Measurements from ENCODE around the gene PANX3.

PANX3 gene

GRCh38 chr11:124586238-124586860, 24.9 kb upstream of the PANX3 start:
- peak; percentile 86 for ATAC-seq
- no peak for TF ChIP-seq ESRRG (CRISPR knock-in tag; IDR thresholded peaks at IDR 0.05)
- TF ChIP-seq PPARA (CRISPR knock-in tag; IDR thresholded peaks at IDR 0.05; ENCODE audit: borderline replicate concordance) = no peak
- no peak for TF ChIP-seq ZNF70 (CRISPR knock-in tag; IDR thresholded peaks at IDR 0.05)
- TF ChIP-seq ZNF8 (CRISPR knock-in tag; IDR thresholded peaks at IDR 0.05) = no peak
- TF ChIP-seq ZFP3 (CRISPR knock-in tag; IDR thresholded peaks at IDR 0.05) = no peak
- no peak for TF ChIP-seq CSDC2 (CRISPR knock-in tag; IDR thresholded peaks at IDR 0.05)
- TF ChIP-seq ZNF565 (CRISPR knock-in tag; conservative IDR thresholded peaks at IDR 0.05; ENCODE audit: low read depth) = no peak
- no peak for TF ChIP-seq POU6F1 (CRISPR knock-in tag; IDR thresholded peaks at IDR 0.05; ENCODE audit: borderline replicate concordance, low read depth)
- no peak for TF ChIP-seq SNAI2 (CRISPR knock-in tag; IDR thresholded peaks at IDR 0.05)
- no peak for TF ChIP-seq ISL1 (CRISPR knock-in tag; IDR thresholded peaks at IDR 0.05)
- TF ChIP-seq BACH2 (CRISPR knock-in tag; IDR thresholded peaks at IDR 0.05; ENCODE audit: borderline replicate concordance) = no peak
- TF ChIP-seq ZC3H10 (CRISPR knock-in tag; IDR thresholded peaks at IDR 0.05) = no peak
- TF ChIP-seq TSHZ2 (CRISPR knock-in tag; IDR thresholded peaks at IDR 0.05) = no peak
- TF ChIP-seq TOX (CRISPR knock-in tag; IDR thresholded peaks at IDR 0.05; ENCODE audit: borderline replicate concordance) = no peak
- no peak for TF ChIP-seq CSRNP3 (CRISPR knock-in tag; IDR thresholded peaks at IDR 0.05)
- no peak for TF ChIP-seq ZFP30 (CRISPR knock-in tag; IDR thresholded peaks at IDR 0.05)
- no peak for TF ChIP-seq GLIS3 (CRISPR knock-in tag; IDR thresholded peaks at IDR 0.05)
- no peak for TF ChIP-seq OSR1 (CRISPR knock-in tag; IDR thresholded peaks at IDR 0.05)
- TF ChIP-seq TCF4 (CRISPR knock-in tag; IDR thresholded peaks at IDR 0.05; ENCODE audit: borderline replicate concordance) = no peak
- TF ChIP-seq ARNTL (CRISPR knock-in tag; IDR thresholded peaks at IDR 0.05; ENCODE audit: borderline replicate concordance, low read depth) = no peak

GRCh38 chr11:124591430-124591829, 19.8 kb upstream of the PANX3 start:
- TF ChIP-seq ARNTL (CRISPR knock-in tag; IDR thresholded peaks at IDR 0.05; ENCODE audit: borderline replicate concordance, low read depth) (no peak), ZFP3 (CRISPR knock-in tag; IDR thresholded peaks at IDR 0.05) (no peak)
- no peak for ATAC-seq

- ATAC-seq = no peak
- TF ChIP-seq TSHZ2 (CRISPR knock-in tag; IDR thresholded peaks at IDR 0.05) = no peak
- TF ChIP-seq CREB5 (CRISPR knock-in tag; IDR thresholded peaks at IDR 0.05; ENCODE audit: low read depth) = no peak
- no peak for TF ChIP-seq POU6F1 (CRISPR knock-in tag; IDR thresholded peaks at IDR 0.05; ENCODE audit: borderline replicate concordance, low read depth)
- TF ChIP-seq ARNTL (CRISPR knock-in tag; IDR thresholded peaks at IDR 0.05; ENCODE audit: borderline replicate concordance, low read depth) = no peak
- no peak for TF ChIP-seq ISL1 (CRISPR knock-in tag; IDR thresholded peaks at IDR 0.05)
- TF ChIP-seq PATZ1 (CRISPR knock-in tag; IDR thresholded peaks at IDR 0.05; ENCODE audit: borderline replicate concordance) = no peak
- no peak for TF ChIP-seq CSDC2 (CRISPR knock-in tag; IDR thresholded peaks at IDR 0.05)
- TF ChIP-seq TCF4 (CRISPR knock-in tag; IDR thresholded peaks at IDR 0.05; ENCODE audit: borderline replicate concordance) = no peak
- no peak for TF ChIP-seq ESRRG (CRISPR knock-in tag; IDR thresholded peaks at IDR 0.05)
- no peak for TF ChIP-seq SNAI2 (CRISPR knock-in tag; IDR thresholded peaks at IDR 0.05)
- no peak for TF ChIP-seq ZFP30 (CRISPR knock-in tag; IDR thresholded peaks at IDR 0.05)
- TF ChIP-seq ZNF565 (CRISPR knock-in tag; conservative IDR thresholded peaks at IDR 0.05; ENCODE audit: low read depth) = no peak
- no peak for TF ChIP-seq BACH2 (CRISPR knock-in tag; IDR thresholded peaks at IDR 0.05; ENCODE audit: borderline replicate concordance)
- TF ChIP-seq ZNF8 (CRISPR knock-in tag; IDR thresholded peaks at IDR 0.05) = no peak
- TF ChIP-seq PPARA (CRISPR knock-in tag; IDR thresholded peaks at IDR 0.05; ENCODE audit: borderline replicate concordance) = no peak
- no peak for TF ChIP-seq GLIS3 (CRISPR knock-in tag; IDR thresholded peaks at IDR 0.05)
Measured at GRCh38 chr11:124592627-124593026, 18.6 kb upstream of the PANX3 start.

Measured in SK-N-SH treated with all-trans-retinoic acid at 6 μM for 48 hours (cell line).